HUES6 (cell line): ENCODE data around the gene CCDC160.

ENCODE experiments used
- H3K27ac ChIP-seq: 2 replicates; pipeline ENCODE4 v1.7.0; 2013; ENCODE audit warnings: low read depth, mild to moderate bottlenecking, low read length, inconsistent platforms
- H3K27me3 ChIP-seq: 2 replicates; pipeline ENCODE4 v1.6.1; 2013; ENCODE audit warnings: low read length; ENCODE audit not compliant: control insufficient read depth, insufficient read depth
- H3K36me3 ChIP-seq: 2 replicates; pipeline ENCODE4 v1.6.1; 2013; ENCODE audit warnings: low read length; ENCODE audit not compliant: control insufficient read depth, insufficient read depth
- H3K4me1 ChIP-seq: 2 replicates; pipeline ENCODE4 v1.6.1; 2013; ENCODE audit warnings: low read length; ENCODE audit not compliant: control insufficient read depth, insufficient read depth
- H3K4me3 ChIP-seq: 2 replicates; pipeline ENCODE4 v1.5.1; 2013; ENCODE audit warnings: low read depth, low read length
- H3K9ac ChIP-seq: one replicate; pipeline ENCODE4 v1.6.1; 2013; ENCODE audit warnings: mild to moderate bottlenecking, low read length
- H3K9me3 ChIP-seq: 2 replicates; pipeline ENCODE4 v1.6.1; 2013; ENCODE audit warnings: low read depth, low read length; ENCODE audit not compliant: control insufficient read depth, insufficient read depth

CCDC160 gene

GRCh38 chrX:134287346-134287745, 50.4 kb downstream of the CCDC160 start:
- H3K9me3 ChIP-seq: 0 out of 2 replicates have a peak, but pooled peaks cover 4% of the 10 kb centered on the region
- H3K4me1 ChIP-seq: no peaks in the 10 kb centered on the region
- no peak overlapping the region for H3K27ac ChIP-seq
- no peak overlapping the region for H3K9ac ChIP-seq
- H3K4me3 ChIP-seq: no peak overlapping the region
- H3K27me3 ChIP-seq: peaks cover 4% of the 10 kb centered on the region; the same call in 1 of the 2 replicates
- H3K36me3 ChIP-seq: no peaks in the 10 kb centered on the region

GRCh38 chrX:134294548-134294947, 57.6 kb downstream of the CCDC160 start:
- Histone ChIP-seq H3K9ac (no peak overlapping the region), H3K9me3 (0 out of 2 replicates have a peak, but pooled peaks cover 4% of the 10 kb centered on the region), H3K27ac (no peak overlapping the region), H3K36me3 (no peaks in the 10 kb centered on the region), H3K4me3 (no peak overlapping the region), H3K27me3 (peaks cover 6% of the 10 kb centered on the region; the same call in 1 of the 2 replicates), H3K4me1 (no peaks in the 10 kb centered on the region)
